Right lobe of liver (tissue), 6 donors: ENCODE results near the gene CALML3. TPM values are rescaled to one million over a fixed set of nuclear protein-coding genes. Genes with fewer than 3 reads are reported as not detected.

Experiments
- ATAC-seq, 4 donors: fragments of 200-7000 bp; cut with Tn5 transposase; one replicate each; pipeline ENCODE4 v1.9.1; 2020; ENCODE audit warnings: mild to moderate bottlenecking in 4 of 4, moderate library complexity in 4 of 4
- DNase-seq, 3 donors: peaks; one replicate each; pipeline ENCODE4 v3.0.0-alpha.2; 2020
- H3K27ac ChIP-seq, 3 donors: fragments of 200-600 bp; one replicate each; pipeline ENCODE4 v1.8.0; 2022
- H3K27me3 ChIP-seq, 2 donors: fragments of 200-600 bp; one replicate each; pipeline ENCODE4 v1.8.0; 2022
- H3K36me3 ChIP-seq, 4 donors: fragments of 200-600 bp; sonication (generic) in 1 of 4; one replicate each; pipeline versions ENCODE4 v1.5.1 to v1.8.0; 2017 to 2022; ENCODE audit warnings: control low read depth in 1 of 4
- H3K4me1 ChIP-seq, 4 donors: fragments of 200-600 bp; sonication (generic) in 1 of 4; one replicate each; pipeline versions ENCODE4 v1.5.1 to v1.8.0; 2017 to 2022; ENCODE audit warnings: control low read depth in 1 of 4
- H3K4me3 ChIP-seq, 3 donors: fragments of 200-600 bp; one replicate each; pipeline ENCODE4 v1.8.0; 2022
- H3K9me3 ChIP-seq, 4 donors: fragments of 200-600 bp; sonication (generic) in 1 of 4; one replicate each; pipeline versions ENCODE4 v1.5.1 to v1.8.0; 2017 to 2022; ENCODE audit warnings: control low read depth in 1 of 4
- CTCF ChIP-seq, 4 donors: fragments of 200-600 bp in 3 of 4; fragments of 450-650 bp in 1 of 4; IDR thresholded peaks; one replicate each; pipeline versions ENCODE4 v1.5.1 to v1.8.0; 2016 to 2022; ENCODE audit warnings: antibody characterized with exemption in 4 of 4, mild to moderate bottlenecking in 2 of 4
- POLR2A ChIP-seq: fragments of 450-650 bp; IDR thresholded peaks from one replicate; pipeline ENCODE4 v1.6.1; 2017; ENCODE audit warnings: antibody characterized with exemption, mild to moderate bottlenecking
- WGBS: methylation state at CpG from one replicate; pipeline ENCODE4 v1.1.6; 2018; ENCODE audit warnings: low coverage, low lambda C conversion rate; ENCODE audit not compliant: insufficient coverage; ENCODE audit errors: missing lambda C conversion rate; 5-methylcytosine and 5-hydroxymethylcytosine counted together
- intact Hi-C, 2 donors: fragments of 100-400 bp; cut with DNase I; formaldehyde crosslinking; loops; one replicate each; pipeline versions ENCODE4 v1.11.2 to v1.14.1; 2022
- total RNA-seq, 6 experiments: library from RNA; depleted of rRNA in 2 of 6; stranded (reverse); fragments of >200 nt in 2 of 6; fragmentation: NEBNext Ultra II Directional in 3 of 6; extraction: Animal tissue kit (Norgen Biotek cat#: 25700) in 3 of 6; gene quantifications; one replicate each; pipeline versions ENCODE4 v1.1.0 to v1.2.4, GENCODE V29; 2016 to 2023
- donor health status: DM: no; HTN: yes; CAD: no.
- donor health status: DM: no; HTN: no; CAD: no.
- donor health status: DM: no; HTN: no; CAD: no.
- donor health status: DM: no; HTN: yes; CAD: no.
- donor health status: DM: no; HTN: yes; CAD: no.

The CALML3 gene
- total RNA-seq, 6 experiments from 2014 or later, result 0.22 TPM; not detected in 5

GRCh38 chr10:5553400-5554170, 28.8 kb downstream of the CALML3 start:
- WGBS, result 77% methylated on average over 7 of the region's 17 CpGs
- Histone ChIP-seq H3K27me3 (no peaks in the 10 kb centered on the region), H3K4me3 (no peak overlapping the region), H3K9me3 (no peaks in the 10 kb centered on the region), H3K36me3 (no peaks in the 10 kb centered on the region), H3K4me1 (peaks cover 0 to 8% (median 4%) of the 10 kb centered on the region in 4 donors), H3K27ac (no peak overlapping the region)
- TF ChIP-seq POLR2A, result no peak
- no peak for TF ChIP-seq CTCF (IDR thresholded peaks at IDR 0.05)
- ATAC-seq, result no peak
- peak in 1 of 3 donors; percentile 42 for DNase-seq
- intact Hi-C loops, result no loop called here

- DNase-seq, result peak in 1 of 3 donors; percentile 44
Measured at GRCh38 chr10:5555021-5555510, 30.3 kb downstream of the CALML3 start.

DNA sequence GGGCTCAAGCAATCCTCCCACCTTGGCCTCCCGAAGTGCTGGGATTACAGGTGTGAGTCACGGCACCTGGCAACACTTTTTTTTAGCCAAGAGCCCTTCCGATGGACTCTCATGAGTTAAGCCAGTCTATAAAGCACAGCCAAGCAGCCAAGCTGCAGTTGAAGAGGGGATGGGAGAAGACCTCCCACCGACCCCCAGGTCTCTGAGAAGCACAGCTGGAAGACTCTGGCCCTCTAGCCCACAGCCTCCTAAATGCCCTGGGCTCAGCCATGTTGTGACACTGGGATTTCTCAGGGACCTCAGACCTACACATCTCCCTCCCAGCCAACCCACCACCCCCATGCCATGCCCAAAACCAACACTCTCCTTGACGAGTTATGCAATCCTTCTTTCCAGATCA, 31.1 kb downstream of the CALML3 start:
- H3K4me3 ChIP-seq, result no peak overlapping the region
- intact Hi-C loops, result no loop called here
- H3K27ac ChIP-seq, result no peak overlapping the region
- no peak for TF ChIP-seq POLR2A
- TF ChIP-seq CTCF (IDR thresholded peaks at IDR 0.05), result no peak
- WGBS, result 60% methylated on average over 1 of the region's 5 CpGs
- H3K4me1 ChIP-seq, result peaks cover 0 to 5% (median 2%) of the 10 kb centered on the region in 4 donors
- DNase-seq, result no peak
- no peaks in the 10 kb centered on the region for H3K9me3 ChIP-seq
- H3K27me3 ChIP-seq, result no peaks in the 10 kb centered on the region
- no peak for ATAC-seq
- no peaks in the 10 kb centered on the region for H3K36me3 ChIP-seq

More at GRCh38 chr10:5555021-5555510, 30.3 kb downstream of the CALML3 start:
- ATAC-seq, result no peak
- Histone ChIP-seq H3K27me3 (no peaks in the 10 kb centered on the region), H3K36me3 (no peaks in the 10 kb centered on the region), H3K4me1 (peaks cover 0 to 5% (median 2%) of the 10 kb centered on the region in 4 donors), H3K27ac (no peak overlapping the region), H3K4me3 (no peak overlapping the region), H3K9me3 (no peaks in the 10 kb centered on the region)
- no peak for TF ChIP-seq CTCF (IDR thresholded peaks at IDR 0.05)
- no peak for TF ChIP-seq POLR2A
- intact Hi-C loops, result no loop called here
- 81% methylated on average over 13 of the region's 19 CpGs for WGBS

GRCh38 chr10:5556576-5556975, 31.8 kb downstream of the CALML3 start:
- WGBS, result no CpG with 5 or more reads among the region's 11 CpGs
- intact Hi-C loops, result no loop called here
- ATAC-seq, result no peak
- Histone ChIP-seq H3K27me3 (no peaks in the 10 kb centered on the region), H3K4me1 (peaks cover 0 to 5% (median 2%) of the 10 kb centered on the region in 4 donors), H3K9me3 (no peaks in the 10 kb centered on the region), H3K36me3 (no peaks in the 10 kb centered on the region), H3K4me3 (no peak overlapping the region), H3K27ac (no peak overlapping the region)
- no peak for TF ChIP-seq POLR2A
- no peak for TF ChIP-seq CTCF (IDR thresholded peaks at IDR 0.05)
- peak in 1 of 3 donors; percentile 30 for DNase-seq
